ENCODE measurements around the gene PAWR.
"Not testable (repeated sequence)": the region's sequence is repeated elsewhere in the genome, so short reads cannot be mapped to it uniquely, and the experiment has no call there.

GRCh38 chr12:79646843-79647242 lies 43.9 kb downstream of the PAWR start:
- TF ChIP-seq, protein P1, sequence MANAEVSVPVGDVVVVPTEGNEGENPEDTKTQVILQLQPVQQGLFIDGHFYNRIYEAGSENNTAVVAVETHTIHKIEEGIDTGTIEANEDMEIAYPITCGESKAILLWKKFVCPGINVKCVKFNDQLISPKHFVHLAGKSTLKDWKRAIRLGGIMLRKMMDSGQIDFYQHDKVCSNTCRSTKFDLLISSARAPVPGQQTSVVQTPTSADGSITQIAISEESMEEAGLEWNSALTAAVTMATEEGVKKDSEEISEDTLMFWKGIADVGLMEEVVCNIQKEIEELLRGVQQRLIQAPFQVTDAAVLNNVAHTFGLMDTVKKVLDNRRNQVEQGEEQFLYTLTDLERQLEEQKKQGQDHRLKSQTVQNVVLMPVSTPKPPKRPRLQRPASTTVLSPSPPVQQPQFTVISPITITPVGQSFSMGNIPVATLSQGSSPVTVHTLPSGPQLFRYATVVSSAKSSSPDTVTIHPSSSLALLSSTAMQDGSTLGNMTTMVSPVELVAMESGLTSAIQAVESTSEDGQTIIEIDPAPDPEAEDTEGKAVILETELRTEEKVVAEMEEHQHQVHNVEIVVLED (CRISPR knock-in tag; IDR thresholded peaks at IDR 0.05): not testable (repeated sequence)
- not testable (repeated sequence) for TF ChIP-seq CTCF (IDR thresholded peaks at IDR 0.05 in 2 of 3, conservative IDR thresholded peaks at IDR 0.05 in 1 of 3; ENCODE audit: insufficient read depth in 2 of 3, low read depth in 1 of 3, low read length in 3 of 3); EHMT2 (IDR thresholded peaks at IDR 0.05); POLR2A (conservative IDR thresholded peaks at IDR 0.05); HNRNPL (IDR thresholded peaks at IDR 0.05; ENCODE audit: low read depth, low read length); POLR2AphosphoS5 (IDR thresholded peaks at IDR 0.05; ENCODE audit: control insufficient read depth, insufficient read depth, low read depth, low read length)

Data from K562 (cell line).